GM18951 (cell line): ENCODE measurements around the gene ZNF460.
A peak's percentile ranks its signal among the peaks of the same experiment; 100 is the strongest.
"Not testable (repeated sequence)": the region's sequence is repeated elsewhere in the genome, so short reads cannot be mapped to it uniquely, and the experiment has no call there.

Source experiments
- POLR2A ChIP-seq: IDR thresholded peaks from 4 replicates; pipeline ENCODE4 v1.6.1; 2011; ENCODE audit warnings: mild to moderate bottlenecking; ENCODE audit not compliant: insufficient read length, insufficient read depth; ENCODE audit errors: extremely low read depth
- in situ Hi-C: fragments of 300-500 bp; cut with MboI; formaldehyde crosslinking; loops from one replicate; pipeline ENCODE4 v1.12.0; 2022; ENCODE audit warnings: low sequenced_read_pairs, mixed read lengths, inconsistent platforms; ENCODE audit not compliant: unreplicated experiment

ZNF460 gene

DNA sequence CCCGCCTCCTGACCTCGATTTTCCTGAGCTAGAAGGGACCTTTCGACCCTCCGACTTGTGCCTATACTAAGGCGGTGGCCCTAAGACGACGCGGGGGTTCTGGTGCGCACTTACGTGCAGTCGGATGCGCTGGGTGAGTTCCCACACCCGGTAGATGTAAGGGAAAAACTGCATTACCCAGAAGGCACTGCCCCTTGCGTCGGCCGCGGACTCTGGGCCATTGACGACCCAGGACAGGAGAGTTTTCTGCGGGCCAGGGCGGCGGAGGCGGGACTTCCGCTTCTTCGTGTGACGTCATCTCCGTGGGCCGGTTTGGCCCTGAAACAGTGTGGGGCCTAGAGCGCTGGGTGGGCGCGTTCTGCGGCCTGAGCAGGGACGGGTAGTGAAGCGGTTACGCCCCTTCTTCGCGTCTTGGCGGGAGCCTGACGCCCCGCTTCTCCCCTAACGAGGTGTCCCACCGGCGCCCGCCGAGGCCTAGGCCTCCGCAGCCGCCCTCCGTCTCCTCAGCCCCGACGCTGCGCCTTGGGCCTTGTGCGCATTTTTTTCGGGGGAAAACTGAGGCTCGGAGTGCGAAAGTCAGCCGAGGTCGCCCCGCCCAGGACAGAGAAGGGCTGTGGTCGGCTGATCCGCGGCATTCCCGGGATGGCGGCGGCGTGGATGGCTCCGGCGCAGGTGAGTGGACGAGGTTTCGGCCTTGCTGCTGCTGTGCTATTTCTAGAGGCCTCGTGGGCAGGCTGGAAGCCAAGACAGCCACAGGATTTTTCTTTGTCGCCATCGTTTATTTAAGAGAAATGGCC, at the start of gene ZNF460:
TSS of gene ZNF460 (plus strand) at position 321 of the 797 bp plus-strand sequence. CDS start at position 643, 322 bp downstream.
- peak; percentile 60 for TF ChIP-seq POLR2A
- in situ Hi-C loops: no loop called here

DNA sequence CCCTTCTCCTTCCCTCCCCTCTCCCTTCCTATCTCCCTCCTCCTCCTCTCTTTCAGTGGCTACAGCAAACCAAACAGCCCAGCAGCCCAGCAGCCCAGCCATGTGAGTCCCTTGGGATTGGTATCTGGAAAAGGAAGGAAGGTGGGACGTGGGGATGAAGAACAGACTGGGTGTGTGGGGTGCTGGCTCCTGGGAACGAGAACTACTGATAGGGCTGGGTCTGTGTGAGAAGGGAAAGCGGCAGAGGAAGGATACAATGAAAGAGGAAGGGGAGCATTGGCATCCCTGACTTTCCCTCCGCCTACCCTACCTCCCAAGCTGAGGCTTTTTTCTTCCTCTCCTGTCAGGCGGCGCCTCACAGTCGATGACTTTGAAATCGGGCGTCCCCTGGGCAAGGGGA, 48.6 kb upstream of the ZNF460 start:
- TF ChIP-seq POLR2A: no peak
- in situ Hi-C loops: no loop called here

DNA sequence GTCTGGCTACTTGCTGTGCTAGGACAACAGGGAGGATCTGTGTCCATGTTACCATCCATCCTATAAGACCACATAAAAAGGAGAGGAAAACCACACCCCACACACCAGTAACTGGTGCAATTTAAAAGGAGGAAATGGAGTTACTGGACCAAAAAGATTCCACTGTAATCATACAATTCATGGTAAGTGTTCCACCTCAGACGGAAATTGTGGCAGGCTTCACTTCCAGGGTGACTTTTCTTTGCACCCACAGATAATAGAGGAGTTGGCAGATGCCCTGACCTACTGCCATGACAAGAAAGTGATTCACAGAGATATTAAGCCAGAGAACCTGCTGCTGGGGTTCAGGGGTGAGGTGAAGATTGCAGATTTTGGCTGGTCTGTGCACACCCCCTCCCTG, 47.1 kb upstream of the ZNF460 start:
- in situ Hi-C loops: no loop called here
- no peak for TF ChIP-seq POLR2A

GRCh38 chr19:57239982-57240310, 40.3 kb upstream of the ZNF460 start:
- in situ Hi-C loops: no loop called here
- no peak for TF ChIP-seq POLR2A

GRCh38 chr19:57240311-57241090, 39.8 kb upstream of the ZNF460 start, which contains the start of gene ZNF805:
Gene ZNF805 (plus strand): TSS chr19:57240632. CDS start chr19:57240892, 260 bp downstream.
- peak; percentile 74 for TF ChIP-seq POLR2A
- in situ Hi-C loops: no loop called here

GRCh38 chr19:57241176-57241575, 39.1 kb upstream of the ZNF460 start:
- in situ Hi-C loops: no loop called here
- no peak for TF ChIP-seq POLR2A

DNA sequence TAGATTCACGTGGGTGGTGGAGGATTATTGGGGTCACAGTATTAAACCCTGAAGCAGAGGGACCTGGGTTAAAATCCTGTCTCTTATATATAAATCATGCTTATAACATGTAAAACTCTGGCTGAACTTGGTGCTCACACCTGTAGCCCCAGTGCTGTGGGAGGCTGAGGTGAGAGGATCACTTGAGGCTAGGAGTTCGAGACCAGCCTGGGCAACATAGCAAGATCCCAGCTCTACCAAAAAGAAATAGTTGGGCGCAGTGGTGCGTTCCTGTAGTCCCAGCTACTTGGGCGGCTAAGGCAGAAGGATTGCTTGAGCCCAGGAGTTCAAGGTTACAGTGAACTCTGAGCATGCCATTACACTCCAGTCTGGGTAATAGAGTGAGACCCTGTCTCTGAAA, 37.5 kb upstream of the ZNF460 start:
- in situ Hi-C loops: no loop called here
- TF ChIP-seq POLR2A: no peak

DNA sequence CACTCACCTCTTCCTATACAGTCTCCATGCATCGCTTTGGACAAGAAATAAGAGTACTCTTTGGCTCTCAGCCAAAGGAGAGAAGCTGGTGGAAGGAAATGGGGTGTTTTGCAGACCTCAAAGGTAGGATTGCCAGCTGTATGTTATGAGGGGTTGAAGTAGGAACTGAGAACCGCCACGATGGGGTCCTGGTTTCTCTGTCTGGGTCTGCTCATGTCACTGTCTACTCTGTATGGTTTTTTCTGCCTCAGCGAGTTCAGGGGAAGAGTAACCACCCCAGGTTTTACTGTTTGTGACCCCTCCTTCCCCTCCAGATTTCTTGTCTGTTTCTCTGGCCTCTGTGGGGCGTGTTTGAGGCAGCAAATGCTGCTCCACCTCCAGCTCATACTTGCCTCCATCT, 35.8 kb upstream of the ZNF460 start:
- no peak for TF ChIP-seq POLR2A
- in situ Hi-C loops: no loop called here

DNA sequence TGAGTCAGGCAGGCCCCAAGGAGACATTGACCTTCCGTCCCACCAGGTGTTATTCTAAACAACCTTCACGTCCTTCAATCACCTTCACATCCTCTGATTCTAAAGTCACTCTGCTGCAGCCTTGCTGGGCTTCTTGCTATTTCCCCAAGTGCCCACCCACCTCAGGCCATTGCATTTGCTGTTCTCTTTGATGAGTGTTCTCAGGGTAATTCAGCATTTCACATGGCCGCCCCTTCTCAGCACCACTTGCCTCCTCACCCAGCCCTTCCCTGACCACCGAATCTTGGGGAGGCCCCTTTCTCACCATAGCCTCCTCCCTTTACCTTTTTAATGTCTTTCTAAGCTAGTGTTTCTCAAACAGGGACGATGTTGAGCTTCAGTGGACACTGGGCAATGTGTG, 35.2 kb upstream of the ZNF460 start:
- in situ Hi-C loops: no loop called here
- TF ChIP-seq POLR2A: no peak

GRCh38 chr19:57245959-57246358, 34.3 kb upstream of the ZNF460 start:
- in situ Hi-C loops: no loop called here
- no peak for TF ChIP-seq POLR2A

- in situ Hi-C loops: no loop called here
- TF ChIP-seq POLR2A: no peak
Measured at GRCh38 chr19:57248646-57249045, 31.6 kb upstream of the ZNF460 start.

DNA sequence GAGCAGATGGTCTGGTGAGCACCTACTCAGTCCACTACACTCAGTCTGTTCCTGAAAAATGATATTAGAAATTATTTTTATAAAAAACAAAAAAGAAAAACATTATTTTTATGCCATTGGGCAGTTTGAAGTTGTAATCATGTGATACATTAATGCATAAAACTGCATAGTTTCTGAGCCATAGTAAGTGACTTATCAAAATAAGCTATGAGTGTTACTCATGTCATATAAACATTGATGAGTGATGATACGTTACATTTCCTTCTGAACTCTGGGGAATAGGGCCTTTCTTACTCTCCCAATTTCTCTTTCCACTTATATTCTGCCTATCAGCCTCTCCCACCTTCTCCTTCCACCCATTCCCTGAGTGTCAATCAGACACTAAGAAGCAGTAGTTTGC, 31.0 kb upstream of the ZNF460 start:
- in situ Hi-C loops: no loop called here
- no peak for TF ChIP-seq POLR2A

- in situ Hi-C loops: not testable (repeated sequence)
Measured at GRCh38 chr19:57253767-57254166, 26.5 kb upstream of the ZNF460 start.

DNA sequence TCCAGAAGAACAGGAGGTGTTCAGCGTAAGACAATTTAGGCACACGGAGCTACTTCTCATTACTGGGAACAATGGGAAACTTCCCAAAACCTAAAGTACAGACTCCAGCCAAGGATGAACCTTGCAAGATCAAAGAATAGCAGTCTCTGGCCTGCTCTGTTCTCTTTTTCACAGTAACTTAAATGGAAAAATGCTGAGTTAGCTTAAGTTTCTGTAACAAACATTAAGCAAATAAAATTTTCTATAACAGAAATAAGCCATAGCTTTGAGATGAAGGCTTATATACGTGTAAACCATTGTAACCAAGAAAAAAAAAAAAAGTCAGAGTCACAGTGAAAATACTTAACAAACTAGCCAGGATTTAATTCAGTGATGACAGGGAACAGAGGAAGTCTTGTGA, 18.2 kb upstream of the ZNF460 start:
- TF ChIP-seq POLR2A: no peak
- in situ Hi-C loops: no loop called here

DNA sequence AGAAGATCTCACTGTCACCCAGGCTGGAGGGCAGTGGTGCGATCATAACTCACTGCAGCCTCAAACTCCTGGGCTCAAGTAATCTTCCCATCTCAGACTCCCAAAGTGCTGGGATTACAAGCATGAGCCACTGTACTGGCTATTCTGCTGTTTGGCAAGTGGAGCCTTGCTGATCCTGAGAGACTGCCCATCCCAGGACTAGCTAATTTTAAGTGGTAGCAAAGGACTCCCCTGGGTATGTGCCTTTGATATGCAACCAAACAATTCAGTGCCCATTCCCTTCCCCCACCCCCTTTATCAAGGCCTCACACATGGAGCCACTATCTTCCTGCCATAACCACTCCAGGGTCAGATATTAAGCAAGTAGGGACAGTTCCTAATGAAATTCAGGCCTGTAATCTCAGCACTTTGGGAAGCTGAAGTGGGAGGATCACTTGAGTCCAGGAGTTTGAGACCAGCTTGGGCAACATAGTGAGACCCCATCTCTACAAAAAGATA, 17.0 kb upstream of the ZNF460 start:
- no peak for TF ChIP-seq POLR2A
- in situ Hi-C loops: no loop called here
